SU-DHL-6 (cell line): ENCODE results near the gene GALE.

ENCODE experiments used
- EZH2phosphoT487 ChIP-seq: fragments of 200-600 bp; sonication (generic), shearing (Covaris generic); conservative IDR thresholded peaks from 2 replicates; pipeline ENCODE4 v1.6.1; 2018; ENCODE audit warnings: mild to moderate bottlenecking, antibody characterized with exemption, low read length, moderate library complexity, mixed read lengths
- TF ChIP-seq, protein P1 (sequence below): fragments of 200-600 bp; sonication (generic); IDR thresholded peaks from one replicate; pipeline ENCODE4 v1.5.1; 2017; ENCODE audit warnings: antibody characterized with exemption, mild to moderate bottlenecking, low read length, moderate library complexity; ENCODE audit not compliant: insufficient read depth, poor library complexity, severe bottlenecking

GRCh38 chr1:23799255-23799569 lies 1.3 kb downstream of the GALE start:
- TF ChIP-seq, protein P1, sequence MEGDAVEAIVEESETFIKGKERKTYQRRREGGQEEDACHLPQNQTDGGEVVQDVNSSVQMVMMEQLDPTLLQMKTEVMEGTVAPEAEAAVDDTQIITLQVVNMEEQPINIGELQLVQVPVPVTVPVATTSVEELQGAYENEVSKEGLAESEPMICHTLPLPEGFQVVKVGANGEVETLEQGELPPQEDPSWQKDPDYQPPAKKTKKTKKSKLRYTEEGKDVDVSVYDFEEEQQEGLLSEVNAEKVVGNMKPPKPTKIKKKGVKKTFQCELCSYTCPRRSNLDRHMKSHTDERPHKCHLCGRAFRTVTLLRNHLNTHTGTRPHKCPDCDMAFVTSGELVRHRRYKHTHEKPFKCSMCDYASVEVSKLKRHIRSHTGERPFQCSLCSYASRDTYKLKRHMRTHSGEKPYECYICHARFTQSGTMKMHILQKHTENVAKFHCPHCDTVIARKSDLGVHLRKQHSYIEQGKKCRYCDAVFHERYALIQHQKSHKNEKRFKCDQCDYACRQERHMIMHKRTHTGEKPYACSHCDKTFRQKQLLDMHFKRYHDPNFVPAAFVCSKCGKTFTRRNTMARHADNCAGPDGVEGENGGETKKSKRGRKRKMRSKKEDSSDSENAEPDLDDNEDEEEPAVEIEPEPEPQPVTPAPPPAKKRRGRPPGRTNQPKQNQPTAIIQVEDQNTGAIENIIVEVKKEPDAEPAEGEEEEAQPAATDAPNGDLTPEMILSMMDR, result no peak
- no peak for TF ChIP-seq EZH2phosphoT487
